Measurements from ENCODE around the gene DNAH2.

Gene DNAH2

DNA sequence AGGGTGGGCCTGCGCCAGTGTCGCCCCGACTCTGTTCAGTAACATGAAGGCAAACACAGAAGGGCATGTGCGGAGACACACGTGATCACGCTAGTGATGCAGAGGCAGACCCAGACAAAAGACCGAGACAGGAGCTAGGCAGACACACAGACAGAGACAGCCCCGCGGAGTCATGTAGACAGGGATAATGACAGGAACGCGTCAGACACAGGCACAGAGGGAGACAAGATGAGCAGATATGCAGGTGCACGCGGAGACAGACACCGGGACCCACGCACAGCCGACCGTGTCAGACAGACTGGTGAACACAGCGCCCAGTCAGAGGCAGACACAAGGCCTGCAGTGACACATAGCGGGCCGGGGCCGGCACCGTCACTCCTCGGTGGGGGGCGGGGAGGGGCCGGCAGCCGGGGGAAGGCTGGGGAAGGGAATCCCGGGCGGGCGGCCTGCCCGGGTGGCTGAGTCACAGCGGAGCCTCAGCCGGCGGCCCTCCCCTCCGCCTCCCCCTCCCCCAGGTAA is 123.9 kb downstream of the DNAH2 start:
- DNase-seq, result peak; percentile 82 to 90 (median 82)

DNA sequence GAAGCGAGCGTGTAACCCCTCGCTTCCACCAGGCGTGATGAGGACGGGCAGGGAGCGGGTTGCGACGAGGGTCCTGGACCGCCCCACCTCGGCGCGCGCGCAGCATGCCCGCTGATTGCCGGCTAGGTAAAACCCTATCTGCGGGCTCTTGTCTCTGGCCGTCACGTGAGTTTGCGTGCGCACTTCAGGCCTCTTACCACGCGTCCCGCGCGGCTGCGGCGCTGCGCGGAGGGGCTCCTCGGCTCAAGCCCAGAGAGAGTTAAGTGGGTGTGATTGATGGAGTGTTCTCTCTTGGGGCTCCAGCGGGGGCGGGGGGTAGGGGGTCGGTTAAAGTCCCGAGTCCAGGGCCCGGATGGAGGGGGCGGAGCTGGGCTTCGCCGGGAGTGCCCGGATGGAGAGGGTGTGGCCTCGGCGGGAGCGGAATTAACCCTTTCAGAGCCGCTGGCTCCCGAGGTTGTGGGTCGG is 124.4 kb downstream of the DNAH2 start:
- peak; percentile 73 to 78 (median 76) for DNase-seq

DNA sequence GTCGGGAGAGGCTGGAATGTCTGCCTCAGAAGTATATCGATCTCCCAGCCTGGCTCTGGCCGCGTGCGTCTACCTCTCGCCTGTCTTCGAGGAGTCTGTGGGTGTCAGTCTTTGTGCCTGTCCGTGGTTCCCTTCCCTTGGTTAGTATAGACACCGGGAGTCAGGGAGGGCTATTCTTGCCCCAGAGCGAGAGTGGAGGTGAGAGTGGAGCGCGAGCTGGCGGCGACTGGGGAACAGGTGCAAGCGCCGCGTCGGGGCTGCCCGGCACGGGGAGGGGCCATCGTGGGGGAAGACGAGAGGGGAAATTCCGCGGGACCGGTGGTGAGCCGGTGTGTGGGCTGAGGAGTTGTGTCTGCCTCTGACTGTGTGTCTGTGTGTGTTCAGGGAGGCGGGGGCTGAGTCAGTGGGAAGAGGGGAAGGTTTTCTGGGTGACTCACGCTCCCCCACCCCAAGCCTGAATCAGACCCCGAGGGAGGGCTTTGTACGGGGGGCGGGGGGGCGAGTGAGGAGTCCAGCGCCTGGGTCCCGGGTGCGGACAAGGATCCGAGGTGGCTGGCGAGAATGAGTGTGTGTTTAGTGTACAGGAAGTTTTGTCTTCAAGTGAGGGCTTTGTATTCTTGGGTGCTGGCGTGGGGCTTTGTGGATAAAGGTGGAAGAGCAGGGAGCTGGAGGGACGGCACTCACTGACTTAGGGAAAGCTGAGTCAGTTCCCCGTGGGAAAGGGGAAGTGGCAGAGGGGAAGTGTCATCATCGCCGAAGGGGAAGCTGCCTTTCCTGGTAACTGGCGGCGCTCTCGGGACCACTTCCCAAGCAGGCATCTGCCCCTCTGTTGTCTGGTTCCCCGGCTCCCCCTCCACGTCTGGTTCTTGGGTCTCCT is 125.1 kb downstream of the DNAH2 start:
- peak; percentile 69 to 91 (median 81) for DNase-seq

DNA sequence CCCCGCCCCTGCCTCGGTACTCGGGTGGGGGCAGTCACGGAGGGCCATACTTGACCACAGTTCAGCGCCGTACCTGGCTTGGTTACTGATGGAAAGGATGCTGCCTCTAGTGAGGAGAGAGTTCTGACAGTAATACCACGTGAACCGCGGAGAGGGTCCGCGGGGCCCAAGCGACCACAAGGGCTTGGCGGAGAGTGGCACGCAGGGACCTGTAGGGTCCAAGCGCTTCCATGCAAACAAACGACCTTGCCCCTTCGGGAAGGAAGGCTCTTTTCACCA is 125.7 kb downstream of the DNAH2 start:
- no peak for DNase-seq

DNA sequence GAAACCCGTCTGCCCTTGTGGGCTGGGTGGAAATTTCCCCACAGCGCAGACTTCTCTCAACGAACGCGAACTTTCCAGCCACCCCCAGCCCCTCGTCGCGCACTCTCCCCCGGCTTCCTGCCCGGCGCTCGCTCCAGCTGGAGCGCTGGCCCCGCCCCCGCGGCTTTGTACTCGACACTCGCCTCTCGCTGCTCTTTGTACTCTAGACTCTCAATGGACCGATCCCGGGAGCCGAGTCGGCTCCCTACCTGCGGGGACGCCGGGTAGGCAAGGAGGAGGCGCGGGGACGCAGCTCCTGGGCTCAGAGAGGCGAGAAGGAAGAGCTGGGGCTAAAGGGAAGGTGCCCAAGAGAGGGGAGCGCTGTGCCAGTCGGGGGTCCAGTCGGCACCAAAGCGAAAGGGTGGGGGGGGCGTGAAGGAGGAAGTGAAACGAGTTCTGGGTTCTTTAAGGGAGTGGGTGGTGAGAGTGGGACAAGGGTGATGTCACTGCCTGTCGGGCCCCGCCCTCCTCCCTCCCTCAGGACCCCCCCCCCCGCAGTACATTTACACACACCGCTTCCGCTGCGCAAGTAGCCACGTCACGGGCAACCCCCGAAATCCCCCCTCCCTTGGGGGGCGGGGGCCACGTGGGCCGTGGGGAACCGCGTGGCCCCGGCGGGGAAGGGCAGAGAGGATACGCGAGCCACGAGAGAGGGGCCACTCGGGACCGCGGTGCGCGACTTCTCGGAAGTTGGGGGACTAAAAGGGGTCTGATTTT is 126.2 kb downstream of the DNAH2 start:
- peak; percentile 76 to 89 (median 87) for DNase-seq

DNA sequence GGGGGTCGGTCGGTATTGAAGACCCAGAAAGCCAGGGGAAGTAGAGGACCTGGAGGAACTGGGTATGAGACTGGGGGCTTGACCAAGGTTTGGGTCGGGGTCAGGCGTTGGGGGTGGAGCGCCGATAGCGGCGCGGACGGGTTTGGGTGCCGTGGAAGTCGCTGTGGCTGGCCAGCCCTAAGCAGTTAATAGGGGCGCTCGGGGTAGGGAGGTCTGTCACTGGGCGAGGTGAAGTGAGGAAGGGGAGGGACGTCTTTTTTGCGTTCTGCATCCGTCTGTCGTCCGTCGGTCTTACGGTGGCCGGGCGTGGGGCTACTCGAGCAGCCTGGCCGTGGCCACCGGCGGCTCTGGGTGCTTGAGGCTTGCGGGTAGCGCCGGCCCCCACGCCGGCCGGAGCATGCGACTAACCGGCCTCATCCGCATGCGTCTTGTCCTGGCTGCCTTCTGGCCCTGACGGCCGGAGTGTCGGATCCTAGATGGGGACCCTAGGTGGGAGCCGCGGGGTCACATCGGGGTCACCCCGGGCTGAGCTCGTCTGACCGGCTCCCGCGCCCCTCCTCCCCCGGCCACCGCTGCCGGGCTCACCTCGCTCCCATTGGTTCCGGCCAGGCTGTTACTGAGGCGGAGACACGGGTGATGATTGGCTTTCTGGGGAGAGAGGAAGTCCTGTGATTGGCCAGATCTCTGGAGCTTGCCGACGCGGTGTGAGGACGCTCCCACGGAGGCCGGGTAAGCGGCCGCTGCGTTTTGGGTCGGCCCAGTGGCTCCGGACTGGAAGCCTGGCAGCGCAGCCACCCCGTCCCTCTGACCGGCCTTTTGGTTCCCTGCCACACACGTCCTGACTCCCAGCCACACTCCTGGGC is 127.0 kb downstream of the DNAH2 start:
- DNase-seq, result peak; percentile 54 to 75 (median 58)

DNA sequence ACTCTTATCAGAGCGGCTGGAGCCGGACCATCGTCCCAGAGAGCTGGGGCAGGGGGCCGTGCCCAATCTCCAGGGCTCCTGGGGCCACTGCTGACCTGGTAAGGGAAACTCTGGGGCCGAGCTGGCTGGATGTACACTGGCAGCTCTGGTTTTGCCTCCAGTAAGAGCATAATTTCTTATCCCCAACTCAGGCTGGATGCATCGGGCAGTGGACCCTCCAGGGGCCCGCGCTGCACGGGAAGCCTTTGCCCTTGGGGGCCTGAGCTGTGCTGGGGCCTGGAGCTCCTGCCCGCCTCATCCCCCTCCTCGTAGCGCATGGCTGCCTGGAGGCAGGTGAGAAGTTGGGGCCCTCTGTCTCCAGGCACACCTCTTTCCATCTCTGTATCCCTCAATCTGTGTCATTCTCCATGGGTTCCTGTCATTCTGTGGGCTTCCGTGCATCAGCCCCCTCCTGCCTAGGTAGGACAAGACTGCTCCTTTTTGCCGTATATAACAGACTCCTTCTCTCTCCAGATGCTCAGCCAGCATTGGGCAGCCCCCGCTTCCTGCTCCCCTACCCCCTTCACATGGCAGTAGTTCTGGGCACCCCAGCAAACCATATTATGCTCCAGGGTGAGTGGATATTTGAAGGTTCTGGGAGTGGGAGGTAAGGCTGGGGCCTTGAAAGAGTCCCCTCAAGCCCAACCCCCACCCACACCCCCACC is 128.0 kb downstream of the DNAH2 start:
- DNase-seq, result no peak

DNA sequence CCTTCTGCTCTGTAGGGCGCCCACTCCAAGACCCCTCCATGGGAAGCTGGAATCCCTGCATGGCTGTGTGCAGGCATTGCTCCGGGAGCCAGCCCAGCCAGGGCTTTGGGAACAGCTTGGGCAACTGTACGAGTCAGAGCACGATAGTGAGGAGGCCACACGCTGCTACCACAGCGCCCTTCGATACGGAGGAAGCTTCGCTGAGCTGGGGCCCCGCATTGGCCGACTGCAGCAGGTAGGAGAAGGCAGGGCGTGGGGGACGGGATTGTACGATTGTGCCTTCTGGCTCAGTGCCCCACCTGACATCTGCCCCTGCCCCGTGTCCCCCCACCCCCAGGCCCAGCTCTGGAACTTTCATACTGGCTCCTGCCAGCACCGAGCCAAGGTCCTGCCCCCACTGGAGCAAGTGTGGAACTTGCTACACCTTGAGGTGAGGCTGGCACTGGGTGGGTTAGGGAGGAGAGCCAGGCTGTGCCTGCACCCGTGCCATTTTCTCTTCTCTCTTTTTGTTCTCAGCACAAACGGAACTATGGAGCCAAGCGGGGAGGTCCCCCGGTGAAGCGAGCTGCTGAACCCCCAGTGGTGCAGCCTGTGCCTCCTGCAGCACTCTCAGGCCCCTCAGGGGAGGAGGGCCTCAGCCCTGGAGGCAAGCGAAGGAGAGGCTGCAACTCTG is 128.7 kb downstream of the DNAH2 start:
- DNase-seq, result no peak

DNA sequence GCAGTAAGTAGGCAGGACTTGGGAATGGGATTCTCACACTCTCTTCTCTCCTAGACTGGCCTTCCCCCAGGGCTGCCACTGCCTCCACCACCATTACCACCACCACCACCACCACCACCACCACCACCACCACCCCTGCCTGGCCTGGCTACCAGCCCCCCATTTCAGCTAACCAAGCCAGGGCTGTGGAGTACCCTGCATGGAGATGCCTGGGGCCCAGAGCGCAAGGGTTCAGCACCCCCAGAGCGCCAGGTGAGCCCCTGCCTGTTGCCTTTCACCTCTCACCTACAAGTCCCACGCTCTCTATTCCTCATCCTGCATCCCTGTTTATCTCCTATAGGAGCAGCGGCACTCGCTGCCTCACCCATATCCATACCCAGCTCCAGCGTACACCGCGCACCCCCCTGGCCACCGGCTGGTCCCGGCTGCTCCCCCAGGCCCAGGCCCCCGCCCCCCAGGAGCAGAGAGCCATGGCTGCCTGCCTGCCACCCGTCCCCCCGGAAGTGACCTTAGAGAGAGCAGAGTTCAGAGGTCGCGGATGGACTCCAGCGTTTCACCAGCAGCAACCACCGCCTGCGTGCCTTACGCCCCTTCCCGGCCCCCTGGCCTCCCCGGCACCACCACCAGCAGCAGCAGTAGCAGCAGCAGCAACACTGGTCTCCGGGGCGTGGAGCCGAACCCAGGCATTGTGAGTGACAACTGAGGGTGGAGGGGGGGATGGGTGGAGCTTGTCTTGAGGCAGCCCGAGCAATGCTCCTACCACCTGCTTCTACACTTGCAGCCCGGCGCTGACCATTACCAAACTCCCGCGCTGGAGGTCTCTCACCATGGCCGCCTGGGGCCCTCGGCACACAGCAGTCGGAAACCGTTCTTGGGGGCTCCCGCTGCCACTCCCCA is 129.5 kb downstream of the DNAH2 start:
- DNase-seq, result no peak

DNA sequence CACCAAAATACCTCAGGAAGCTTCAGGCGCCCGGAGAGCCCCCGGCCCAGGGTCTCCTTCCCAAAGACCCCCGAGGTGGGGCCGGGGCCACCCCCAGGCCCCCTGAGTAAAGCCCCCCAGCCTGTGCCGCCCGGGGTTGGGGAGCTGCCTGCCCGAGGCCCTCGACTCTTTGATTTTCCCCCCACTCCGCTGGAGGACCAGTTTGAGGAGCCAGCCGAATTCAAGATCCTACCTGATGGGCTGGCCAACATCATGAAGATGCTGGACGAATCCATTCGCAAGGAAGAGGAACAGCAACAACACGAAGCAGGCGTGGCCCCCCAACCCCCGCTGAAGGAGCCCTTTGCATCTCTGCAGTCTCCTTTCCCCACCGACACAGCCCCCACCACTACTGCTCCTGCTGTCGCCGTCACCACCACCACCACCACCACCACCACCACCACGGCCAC is 130.6 kb downstream of the DNAH2 start:
- no peak for DNase-seq

DNA sequence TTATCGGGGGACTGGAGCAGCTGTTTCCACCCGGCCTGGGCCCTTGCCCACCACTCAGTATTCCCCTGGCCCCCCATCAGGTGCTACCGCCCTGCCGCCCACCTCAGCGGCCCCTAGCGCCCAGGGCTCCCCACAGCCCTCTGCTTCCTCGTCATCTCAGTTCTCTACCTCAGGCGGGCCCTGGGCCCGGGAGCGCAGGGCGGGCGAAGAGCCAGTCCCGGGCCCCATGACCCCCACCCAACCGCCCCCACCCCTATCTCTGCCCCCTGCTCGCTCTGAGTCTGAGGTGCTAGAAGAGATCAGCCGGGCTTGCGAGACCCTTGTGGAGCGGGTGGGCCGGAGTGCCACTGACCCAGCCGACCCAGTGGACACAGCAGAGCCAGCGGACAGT is 131.2 kb downstream of the DNAH2 start:
- DNase-seq, result no peak

DNA sequence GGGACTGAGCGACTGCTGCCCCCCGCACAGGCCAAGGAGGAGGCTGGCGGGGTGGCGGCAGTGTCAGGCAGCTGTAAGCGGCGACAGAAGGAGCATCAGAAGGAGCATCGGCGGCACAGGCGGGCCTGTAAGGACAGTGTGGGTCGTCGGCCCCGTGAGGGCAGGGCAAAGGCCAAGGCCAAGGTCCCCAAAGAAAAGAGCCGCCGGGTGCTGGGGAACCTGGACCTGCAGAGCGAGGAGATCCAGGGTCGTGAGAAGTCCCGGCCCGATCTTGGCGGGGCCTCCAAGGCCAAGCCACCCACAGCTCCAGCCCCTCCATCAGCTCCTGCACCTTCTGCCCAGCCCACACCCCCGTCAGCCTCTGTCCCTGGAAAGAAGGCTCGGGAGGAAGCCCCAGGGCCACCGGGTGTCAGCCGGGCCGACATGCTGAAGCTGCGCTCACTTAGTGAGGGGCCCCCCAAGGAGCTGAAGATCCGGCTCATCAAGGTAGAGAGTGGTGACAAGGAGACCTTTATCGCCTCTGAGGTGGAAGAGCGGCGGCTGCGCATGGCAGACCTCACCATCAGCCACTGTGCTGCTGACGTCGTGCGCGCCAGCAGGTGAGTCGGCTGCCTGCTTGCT is 131.7 kb downstream of the DNAH2 start:
- DNase-seq, result no peak

DNA sequence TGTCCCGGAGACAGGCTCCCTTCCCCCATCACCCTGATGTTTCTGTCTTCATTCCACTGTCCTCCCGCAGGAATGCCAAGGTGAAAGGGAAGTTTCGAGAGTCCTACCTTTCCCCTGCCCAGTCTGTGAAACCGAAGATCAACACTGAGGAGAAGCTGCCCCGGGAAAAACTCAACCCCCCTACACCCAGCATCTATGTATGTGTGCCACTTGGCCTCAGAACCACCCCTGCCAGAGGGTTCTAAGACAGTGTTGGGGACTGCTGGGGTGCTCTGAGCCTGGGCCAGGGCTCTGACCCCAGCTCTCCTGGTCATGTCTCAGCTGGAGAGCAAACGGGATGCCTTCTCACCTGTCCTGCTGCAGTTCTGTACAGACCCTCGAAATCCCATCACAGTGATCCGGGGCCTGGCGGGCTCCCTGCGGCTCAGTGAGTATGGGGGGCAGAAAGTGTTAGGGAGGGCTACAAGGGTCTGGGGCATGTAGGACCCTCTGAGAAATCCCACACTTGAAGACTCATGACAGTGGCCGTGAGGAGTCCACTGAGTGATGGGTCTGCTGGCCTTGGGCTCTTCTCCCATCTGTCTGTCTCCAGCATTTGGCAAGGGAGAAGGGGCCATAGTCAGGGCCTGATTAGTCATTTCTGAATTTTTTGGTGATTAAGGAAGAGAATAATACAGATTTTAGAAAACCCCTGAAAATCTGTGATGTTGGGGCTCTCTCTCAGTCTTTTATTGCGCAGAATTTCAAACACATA is 132.4 kb downstream of the DNAH2 start:
- DNase-seq, result no peak

DNA sequence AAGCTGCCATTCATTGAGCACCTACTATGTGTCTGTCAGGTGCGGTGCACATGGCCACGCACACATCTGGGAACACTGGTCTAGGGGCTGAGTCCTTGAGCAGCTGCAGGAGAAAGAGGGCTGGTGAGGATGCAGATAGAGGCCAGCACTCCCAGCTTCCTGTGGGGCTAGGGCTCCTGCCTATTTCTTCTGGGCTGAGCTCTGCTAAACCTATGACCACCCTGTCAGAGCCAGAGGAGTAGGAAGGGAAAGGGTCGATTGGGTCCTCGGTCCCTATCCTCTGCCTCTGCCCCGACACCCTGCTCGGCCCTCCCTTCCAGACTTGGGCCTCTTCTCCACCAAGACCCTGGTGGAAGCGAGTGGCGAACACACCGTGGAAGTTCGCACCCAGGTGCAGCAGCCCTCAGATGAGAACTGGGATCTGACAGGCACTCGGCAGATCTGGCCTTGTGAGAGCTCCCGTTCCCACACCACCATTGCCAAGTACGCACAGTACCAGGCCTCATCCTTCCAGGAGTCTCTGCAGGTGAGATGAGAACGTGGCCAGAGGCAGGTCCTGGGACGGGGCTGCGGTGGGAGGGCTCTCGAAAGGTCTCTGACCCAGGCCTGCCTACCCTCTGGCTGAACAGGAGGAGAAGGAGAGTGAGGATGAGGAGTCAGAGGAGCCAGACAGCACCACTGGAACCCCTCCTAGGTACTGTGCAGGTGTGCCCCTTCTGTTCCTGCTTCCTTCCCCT is 133.3 kb downstream of the DNAH2 start:
- DNase-seq, result no peak

DNA sequence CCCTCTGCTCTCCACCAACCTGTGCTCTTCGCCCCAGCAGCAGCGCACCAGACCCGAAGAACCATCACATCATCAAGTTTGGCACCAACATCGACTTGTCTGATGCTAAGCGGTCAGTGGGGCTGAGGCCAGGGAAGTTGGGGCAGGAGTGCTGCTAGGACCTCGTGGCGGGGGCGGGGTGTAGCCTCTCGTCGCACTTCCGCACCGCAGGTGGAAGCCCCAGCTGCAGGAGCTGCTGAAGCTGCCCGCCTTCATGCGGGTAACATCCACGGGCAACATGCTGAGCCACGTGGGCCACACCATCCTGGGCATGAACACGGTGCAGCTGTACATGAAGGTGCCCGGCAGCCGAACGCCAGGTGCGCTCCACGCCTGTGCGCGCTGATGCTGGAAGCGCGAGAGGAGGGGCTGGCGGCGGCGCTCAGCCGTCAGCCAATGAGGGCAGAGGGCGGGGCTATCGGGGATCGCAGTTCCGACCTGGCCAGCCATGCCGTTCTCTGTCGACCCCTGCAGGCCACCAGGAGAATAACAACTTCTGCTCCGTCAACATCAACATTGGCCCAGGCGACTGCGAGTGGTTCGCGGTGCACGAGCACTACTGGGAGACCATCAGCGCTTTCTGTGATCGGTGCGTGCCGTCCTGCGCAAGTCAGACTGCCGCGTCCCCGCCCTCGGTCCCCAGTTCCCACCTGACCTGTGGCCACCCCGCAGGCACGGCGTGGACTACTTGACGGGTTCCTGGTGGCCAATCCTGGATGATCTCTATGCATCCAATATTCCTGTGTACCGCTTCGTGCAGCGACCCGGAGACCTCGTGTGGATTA is 134.1 kb downstream of the DNAH2 start:
- peak; percentile 79 to 91 (median 86) for DNase-seq

DNA sequence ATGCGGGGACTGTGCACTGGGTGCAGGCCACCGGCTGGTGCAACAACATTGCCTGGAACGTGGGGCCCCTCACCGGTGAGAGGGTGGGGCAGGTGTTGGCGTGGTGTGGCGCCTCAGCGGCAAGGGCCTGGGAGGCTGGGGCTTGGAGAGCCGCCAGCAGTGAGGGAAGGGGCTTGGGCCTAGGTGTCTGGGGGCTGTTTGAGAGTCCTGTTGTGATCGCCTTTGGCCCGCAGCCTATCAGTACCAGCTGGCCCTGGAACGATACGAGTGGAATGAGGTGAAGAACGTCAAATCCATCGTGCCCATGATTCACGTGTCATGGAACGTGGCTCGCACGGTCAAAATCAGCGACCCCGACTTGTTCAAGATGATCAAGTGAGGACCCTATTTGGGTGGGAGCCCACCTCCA is 134.7 kb downstream of the DNAH2 start:
- DNase-seq, result no peak

DNA sequence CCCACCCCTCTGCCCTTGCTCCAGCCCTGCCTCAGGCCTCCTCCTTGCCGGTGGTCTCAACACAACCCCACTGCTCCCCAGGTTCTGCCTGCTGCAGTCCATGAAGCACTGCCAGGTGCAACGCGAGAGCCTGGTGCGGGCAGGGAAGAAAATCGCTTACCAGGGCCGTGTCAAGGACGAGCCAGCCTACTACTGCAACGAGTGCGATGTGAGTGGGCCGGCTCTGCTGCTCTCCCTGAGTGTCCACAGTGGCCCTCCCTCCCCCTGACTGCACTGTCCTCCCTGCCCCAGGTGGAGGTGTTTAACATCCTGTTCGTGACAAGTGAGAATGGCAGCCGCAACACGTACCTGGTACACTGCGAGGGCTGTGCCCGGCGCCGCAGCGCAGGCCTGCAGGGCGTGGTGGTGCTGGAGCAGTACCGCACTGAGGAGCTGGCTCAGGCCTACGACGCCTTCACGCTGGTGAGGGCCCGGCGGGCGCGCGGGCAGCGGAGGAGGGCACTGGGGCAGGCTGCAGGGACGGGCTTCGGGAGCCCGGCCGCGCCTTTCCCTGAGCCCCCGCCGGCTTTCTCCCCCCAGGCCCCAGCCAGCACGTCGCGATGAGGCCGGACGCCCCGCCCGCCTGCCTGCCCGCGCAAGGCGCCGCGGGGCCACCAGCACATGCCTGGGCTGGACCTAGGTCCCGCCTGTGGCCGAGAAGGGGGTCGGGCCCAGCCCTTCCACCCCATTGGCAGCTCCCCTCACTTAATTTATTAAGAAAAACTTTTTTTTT is 135.6 kb downstream of the DNAH2 start:
- no peak for DNase-seq

Measured in activated CD4-positive, CD25-positive, alpha-beta regulatory T cell (primary cell).